ENCODE results near the gene RHBDL1. TPM values are rescaled to one million over a fixed set of nuclear protein-coding genes. Genes with fewer than 3 reads are reported as not detected.

Gene RHBDL1
- total and polyA plus RNA-seq, 9 of the 15 experiments (the other 6 are each of a cell fraction or from before 2014, with no cell fraction given) = 0.03 to 5.6 (median 1.3) TPM; not detected in 1

GRCh38 chr16:720990-721764 is 45.7 kb downstream of the RHBDL1 start, which contains the start of gene ANTKMT (continued):
- TF ChIP-seq RFX7 (CRISPR knock-in tag; IDR thresholded peaks at IDR 0.05) (no peak), NR2F6 (CRISPR knock-in tag; IDR thresholded peaks at IDR 0.05) (no peak), NBN (IDR thresholded peaks at IDR 0.05; ENCODE audit: low read depth) (no peak), ZNF280A (IDR thresholded peaks at IDR 0.05; ENCODE audit: low read depth, partially characterized antibody) (no peak), NCOR1 (IDR thresholded peaks at IDR 0.05) (no peak), XRCC4 (IDR thresholded peaks at IDR 0.05; ENCODE audit: extremely low read depth, insufficient read depth, insufficient read length) (no peak), CHCHD3 (CRISPR knock-in tag; IDR thresholded peaks at IDR 0.05) (no peak), ZNF134 (CRISPR knock-in tag; conservative IDR thresholded peaks at IDR 0.05) (no peak), ARID2 (IDR thresholded peaks at IDR 0.05) (no peak), PHF21A (IDR thresholded peaks at IDR 0.05; ENCODE audit: borderline replicate concordance, low read depth) (no peak), ZNF445 (CRISPR knock-in tag; IDR thresholded peaks at IDR 0.05; ENCODE audit: low read depth) (no peak), ZNF224 (CRISPR knock-in tag; IDR thresholded peaks at IDR 0.05) (no peak), POLR2H (tag; IDR thresholded peaks at IDR 0.05; ENCODE audit: low read depth) (no peak), RFX5 (IDR thresholded peaks at IDR 0.05; ENCODE audit: low read depth, low read length) (no peak), ZFP36 (IDR thresholded peaks at IDR 0.05; ENCODE audit: low read depth, low read length, partially characterized antibody) (no peak), GTF2B (IDR thresholded peaks at IDR 0.05; ENCODE audit: extremely low read depth, insufficient read length) (no peak), ZNF124 (CRISPR knock-in tag; IDR thresholded peaks at IDR 0.05) (no peak), PHF8 (IDR thresholded peaks at IDR 0.05; ENCODE audit: borderline replicate concordance, low read length) (peak; percentile 96; the same call in 1 of the 2 replicates), FIP1L1 (IDR thresholded peaks at IDR 0.05; ENCODE audit: low read depth, low read length, poor library complexity, severe bottlenecking) (peak; percentile 42), NFRKB (IDR thresholded peaks at IDR 0.05; ENCODE audit: low read depth) (no peak), ZNF644 (tag; IDR thresholded peaks at IDR 0.05; ENCODE audit: low read depth) (no peak), BCOR (IDR thresholded peaks at IDR 0.05) (no peak)
- TF ChIP-seq, protein P1, sequence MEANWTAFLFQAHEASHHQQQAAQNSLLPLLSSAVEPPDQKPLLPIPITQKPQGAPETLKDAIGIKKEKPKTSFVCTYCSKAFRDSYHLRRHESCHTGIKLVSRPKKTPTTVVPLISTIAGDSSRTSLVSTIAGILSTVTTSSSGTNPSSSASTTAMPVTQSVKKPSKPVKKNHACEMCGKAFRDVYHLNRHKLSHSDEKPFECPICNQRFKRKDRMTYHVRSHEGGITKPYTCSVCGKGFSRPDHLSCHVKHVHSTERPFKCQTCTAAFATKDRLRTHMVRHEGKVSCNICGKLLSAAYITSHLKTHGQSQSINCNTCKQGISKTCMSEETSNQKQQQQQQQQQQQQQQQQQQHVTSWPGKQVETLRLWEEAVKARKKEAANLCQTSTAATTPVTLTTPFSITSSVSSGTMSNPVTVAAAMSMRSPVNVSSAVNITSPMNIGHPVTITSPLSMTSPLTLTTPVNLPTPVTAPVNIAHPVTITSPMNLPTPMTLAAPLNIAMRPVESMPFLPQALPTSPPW (CRISPR knock-in tag; IDR thresholded peaks at IDR 0.05) = peak; percentile 71
- TF ChIP-seq, protein P2, sequence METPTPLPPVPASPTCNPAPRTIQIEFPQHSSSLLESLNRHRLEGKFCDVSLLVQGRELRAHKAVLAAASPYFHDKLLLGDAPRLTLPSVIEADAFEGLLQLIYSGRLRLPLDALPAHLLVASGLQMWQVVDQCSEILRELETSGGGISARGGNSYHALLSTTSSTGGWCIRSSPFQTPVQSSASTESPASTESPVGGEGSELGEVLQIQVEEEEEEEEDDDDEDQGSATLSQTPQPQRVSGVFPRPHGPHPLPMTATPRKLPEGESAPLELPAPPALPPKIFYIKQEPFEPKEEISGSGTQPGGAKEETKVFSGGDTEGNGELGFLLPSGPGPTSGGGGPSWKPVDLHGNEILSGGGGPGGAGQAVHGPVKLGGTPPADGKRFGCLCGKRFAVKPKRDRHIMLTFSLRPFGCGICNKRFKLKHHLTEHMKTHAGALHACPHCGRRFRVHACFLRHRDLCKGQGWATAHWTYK (CRISPR knock-in tag; IDR thresholded peaks at IDR 0.05) = peak; percentile 77

Data from K562 (cell line).